ENCODE data around the gene WEE1.
"Not testable (repeated sequence)": the region's sequence is repeated elsewhere in the genome, so short reads cannot be mapped to it uniquely, and the experiment has no call there.

Gene WEE1

DNA sequence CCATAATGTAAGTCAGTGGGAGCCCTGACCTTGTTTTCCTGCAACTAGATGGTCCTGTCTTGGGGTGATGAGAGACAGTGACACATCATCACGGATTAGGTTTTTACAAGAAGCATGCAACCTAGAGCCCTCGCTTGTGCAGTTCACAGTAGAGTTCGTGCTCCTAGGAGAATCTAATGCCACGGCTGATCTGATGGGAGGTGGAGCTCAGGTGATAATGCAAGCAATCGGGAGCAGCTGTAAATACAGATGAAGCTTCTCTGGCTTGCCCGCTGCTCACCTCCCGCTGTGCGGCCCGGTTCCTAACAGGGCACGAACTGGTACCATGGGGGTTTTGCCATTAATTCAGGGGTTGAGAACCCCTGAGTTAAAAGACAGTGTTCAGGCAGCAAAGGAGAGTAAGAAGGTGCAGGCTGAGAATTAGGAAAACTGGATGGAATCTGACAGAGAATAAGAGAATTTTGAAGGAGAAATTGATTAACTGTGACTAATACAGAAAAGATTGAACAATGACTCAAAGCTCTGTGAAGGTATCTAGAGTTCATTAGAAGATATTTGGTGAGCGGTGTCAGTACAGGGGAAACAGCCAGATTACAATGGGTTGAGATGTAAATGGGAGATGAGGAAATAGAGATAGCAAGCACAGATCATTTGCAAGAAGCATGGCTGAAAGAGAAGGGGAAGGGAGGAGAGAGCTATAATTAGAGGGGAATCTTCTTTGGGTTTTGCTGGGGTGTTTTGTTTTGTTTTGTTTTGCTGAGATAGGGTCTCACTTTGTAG lies 21.0 kb downstream of the WEE1 start:
- Histone ChIP-seq H3K4me3 (no peak overlapping the region), H3K27ac (no peak overlapping the region), H3K9me3 (no peaks in the 10 kb centered on the region), H4K20me1 (0 out of 2 replicates have a peak, but pooled peaks cover 8% of the 10 kb centered on the region), H3K4me2 (no peak overlapping the region), H3K4me1 (no peaks in the 10 kb centered on the region; the same call in 1 of the 2 replicates), H3K9ac (no peak overlapping the region), H3K36me3 (peaks cover 14% of the 10 kb centered on the region), H3K27me3 (no peaks in the 10 kb centered on the region)
- no peak for TF ChIP-seq Cebpa-rat (IDR thresholded peaks at IDR 0.05)

DNA sequence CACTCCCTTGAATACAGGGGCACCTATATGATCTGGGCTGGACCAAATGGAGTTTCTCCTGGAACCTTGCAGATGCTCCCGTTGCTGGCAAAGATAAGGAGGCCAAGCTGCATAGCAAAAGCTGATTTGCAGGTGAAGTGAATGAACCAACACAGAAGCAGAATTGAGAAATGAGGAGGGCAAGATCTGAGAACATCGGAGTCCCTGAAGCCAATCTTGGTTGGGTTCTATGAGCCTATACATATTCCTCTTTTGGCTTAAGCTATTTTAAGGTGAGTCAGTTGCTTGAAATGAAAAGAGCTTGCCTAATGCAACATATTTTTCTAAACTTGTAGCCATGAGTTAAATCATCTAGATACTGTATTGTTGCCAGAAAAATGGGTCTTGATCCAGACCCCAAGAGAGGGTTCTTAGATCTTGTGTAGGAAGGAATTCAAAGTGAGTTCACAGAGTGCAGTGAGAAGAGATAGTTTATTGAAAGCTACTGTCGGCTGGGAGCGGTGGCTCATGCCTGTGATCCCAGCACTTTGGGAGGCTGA lies 23.5 kb downstream of the WEE1 start:
- no peak overlapping the region for H3K9ac ChIP-seq
- H3K4me2 ChIP-seq: no peak overlapping the region
- H3K4me1 ChIP-seq: peaks cover 22% of the 10 kb centered on the region
- H4K20me1 ChIP-seq: peaks cover 5% of the 10 kb centered on the region; the same call in 1 of the 2 replicates
- no peaks in the 10 kb centered on the region for H3K36me3 ChIP-seq
- no peaks in the 10 kb centered on the region for H3K27me3 ChIP-seq
- no peaks in the 10 kb centered on the region for H3K9me3 ChIP-seq
- H3K4me3 ChIP-seq: no peak overlapping the region
- no peak overlapping the region for H3K27ac ChIP-seq
- no peak for TF ChIP-seq Cebpa-rat (IDR thresholded peaks at IDR 0.05)

DNA sequence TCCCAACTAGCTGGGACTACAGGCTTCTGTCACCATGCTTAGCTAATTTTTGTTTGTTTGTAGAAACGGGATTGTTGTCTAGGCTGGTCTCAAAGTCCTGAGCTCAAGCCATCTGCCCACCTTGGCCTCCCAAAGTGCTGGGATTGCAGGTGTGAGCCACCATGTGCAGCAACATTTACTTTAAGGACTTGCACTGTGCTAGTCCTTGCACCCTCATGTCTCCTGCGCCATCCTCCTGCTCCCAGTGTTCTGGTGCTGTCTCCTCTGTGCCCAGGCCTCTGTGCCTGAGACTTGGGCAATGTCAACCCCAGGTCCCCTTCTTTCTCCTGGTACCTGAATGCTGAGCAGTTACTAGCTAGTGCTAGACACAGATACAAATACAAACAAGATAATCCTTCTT lies 26.7 kb downstream of the WEE1 start:
- H3K9ac ChIP-seq: no peak overlapping the region
- H3K36me3 ChIP-seq: no peaks in the 10 kb centered on the region
- peak overlapping the region; percentile 73 for H3K4me2 ChIP-seq
- no peak overlapping the region for H3K4me3 ChIP-seq
- peaks cover 14% of the 10 kb centered on the region; the same call in 1 of the 2 replicates for H4K20me1 ChIP-seq
- no peak overlapping the region for H3K27ac ChIP-seq
- no peaks in the 10 kb centered on the region for H3K9me3 ChIP-seq
- H3K4me1 ChIP-seq: peaks cover 31% of the 10 kb centered on the region
- TF ChIP-seq Cebpa-rat (IDR thresholded peaks at IDR 0.05): no peak
- peaks cover 7% of the 10 kb centered on the region; the same call in 1 of the 2 replicates for H3K27me3 ChIP-seq

DNA sequence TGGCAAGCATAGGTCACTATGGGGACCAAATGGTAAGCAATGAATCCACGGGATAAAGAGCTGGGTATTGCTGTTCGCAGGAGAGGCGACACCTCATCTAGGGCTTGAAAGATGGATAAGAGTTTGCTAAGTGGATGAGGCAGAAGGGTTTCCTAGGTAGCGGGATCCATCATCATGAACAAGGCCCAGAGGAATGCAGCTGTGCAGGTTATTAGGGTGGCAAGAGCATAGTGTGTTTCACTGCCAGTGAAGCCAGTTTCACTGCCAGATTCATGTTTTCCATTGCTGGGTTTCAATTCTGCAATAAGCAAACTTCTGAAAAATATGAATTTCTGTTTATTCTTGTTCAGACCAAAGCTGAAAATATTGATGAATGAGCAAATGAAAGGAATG lies 27.2 kb downstream of the WEE1 start:
- Histone ChIP-seq H3K36me3 (no peaks in the 10 kb centered on the region), H3K4me2 (peak overlapping the region; percentile 73), H3K27me3 (peaks cover 7% of the 10 kb centered on the region; the same call in 1 of the 2 replicates), H3K4me1 (peaks cover 31% of the 10 kb centered on the region), H3K9me3 (no peaks in the 10 kb centered on the region), H3K4me3 (peak overlapping the region; percentile 2; the same call in 1 of the 2 replicates), H3K9ac (no peak overlapping the region), H4K20me1 (peaks cover 14% of the 10 kb centered on the region; the same call in 1 of the 2 replicates), H3K27ac (peak overlapping the region; percentile 23; the same call in 1 of the 2 replicates)
- no peak for TF ChIP-seq Cebpa-rat (IDR thresholded peaks at IDR 0.05)

DNA sequence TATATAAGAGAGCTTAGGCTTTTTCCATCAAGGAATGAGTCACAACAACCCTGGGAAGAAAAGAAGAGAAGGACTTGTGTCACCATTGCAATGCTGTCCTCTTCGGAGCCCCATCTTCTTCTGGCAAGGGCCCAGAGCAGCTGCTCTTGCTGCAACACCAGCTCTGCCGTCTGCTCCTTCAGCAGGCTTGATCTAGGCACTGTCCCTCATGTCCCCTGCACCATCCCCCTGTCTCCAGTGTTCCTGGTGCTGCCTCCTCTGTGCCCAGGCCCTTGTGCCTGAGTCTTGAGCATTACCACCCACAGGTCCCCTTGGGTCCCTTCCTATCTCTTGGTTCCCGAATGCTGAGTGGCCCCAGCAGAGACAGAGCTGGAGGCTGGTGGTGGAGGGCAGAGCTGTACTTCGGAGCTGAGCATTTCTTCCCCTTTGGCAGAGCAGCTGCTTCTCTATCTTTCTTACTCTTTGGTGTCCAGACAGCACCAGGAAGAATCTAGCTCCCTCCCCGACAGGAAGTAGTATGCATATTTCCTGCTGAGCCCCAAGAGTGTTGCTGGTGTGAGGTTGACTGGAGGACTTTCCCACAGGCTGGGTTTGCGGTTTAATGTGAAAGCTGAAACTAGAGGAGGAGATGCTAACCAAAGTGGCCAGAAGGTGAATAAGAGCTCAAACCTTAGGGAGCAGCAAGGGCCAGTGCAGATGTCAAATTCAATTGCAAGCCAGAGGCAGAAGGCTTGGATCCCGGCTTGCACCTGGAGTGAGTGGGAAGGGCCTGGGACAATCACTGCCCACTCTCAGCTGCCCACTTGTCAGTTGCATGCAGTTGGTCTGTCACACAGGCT lies 27.8 kb downstream of the WEE1 start:
- no peak overlapping the region for H3K9ac ChIP-seq
- peak overlapping the region; percentile 30; the same call in 1 of the 2 replicates for H3K4me3 ChIP-seq
- peaks cover 31% of the 10 kb centered on the region for H3K4me1 ChIP-seq
- H3K27ac ChIP-seq: peak overlapping the region; percentile 23
- H3K9me3 ChIP-seq: no peaks in the 10 kb centered on the region
- TF ChIP-seq Cebpa-rat (IDR thresholded peaks at IDR 0.05): no peak
- no peaks in the 10 kb centered on the region for H3K36me3 ChIP-seq
- H3K4me2 ChIP-seq: peak overlapping the region; percentile 73
- H4K20me1 ChIP-seq: peaks cover 14% of the 10 kb centered on the region; the same call in 1 of the 2 replicates
- H3K27me3 ChIP-seq: peaks cover 7% of the 10 kb centered on the region; the same call in 1 of the 2 replicates

DNA sequence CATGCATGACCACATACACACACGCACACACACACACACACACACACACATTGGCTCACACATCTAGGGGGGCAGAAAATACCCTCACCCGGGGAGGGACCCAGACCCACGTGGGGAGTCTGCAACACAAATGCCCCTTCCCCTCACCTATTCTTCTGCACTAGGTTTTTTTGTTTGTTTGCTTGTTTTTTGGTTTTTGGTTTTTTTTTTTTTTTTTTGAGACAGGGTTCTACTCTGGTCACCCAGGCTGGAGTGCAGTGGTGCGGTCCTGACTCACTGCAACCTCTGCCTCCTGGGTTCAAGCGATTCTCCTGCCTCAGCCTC lies 28.4 kb downstream of the WEE1 start:
- Histone ChIP-seq H3K4me1 (peaks cover 31% of the 10 kb centered on the region), H3K9me3 (no peaks in the 10 kb centered on the region), H3K4me2 (peak overlapping the region; percentile 73), H3K27me3 (peaks cover 7% of the 10 kb centered on the region; the same call in 1 of the 2 replicates), H3K4me3 (peak overlapping the region; percentile 30; the same call in 1 of the 2 replicates), H3K36me3 (no peaks in the 10 kb centered on the region), H3K27ac (no peak overlapping the region), H3K9ac (no peak overlapping the region), H4K20me1 (peaks cover 14% of the 10 kb centered on the region; the same call in 1 of the 2 replicates)
- TF ChIP-seq Cebpa-rat (IDR thresholded peaks at IDR 0.05): no peak

DNA sequence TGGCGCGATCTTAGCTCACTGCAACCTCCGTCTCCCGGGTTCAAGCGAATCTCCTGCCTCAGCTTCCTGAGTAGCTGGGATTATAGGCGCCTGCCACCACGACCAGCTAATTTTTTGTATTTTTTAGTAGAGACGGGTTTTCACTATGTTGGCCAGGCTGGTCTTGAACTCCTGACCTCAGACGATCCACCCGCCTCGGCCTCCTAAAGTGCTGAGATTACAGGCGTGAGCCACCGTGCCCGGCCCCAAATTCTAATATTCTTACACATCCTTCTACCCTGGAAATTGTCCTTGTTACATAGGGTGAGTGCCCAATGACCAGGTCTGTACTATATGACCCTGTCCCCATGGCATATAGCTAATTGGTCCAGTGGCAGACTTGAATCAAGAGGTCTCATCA lies 29.7 kb downstream of the WEE1 start:
- H3K9me3 ChIP-seq, H3K4me2 ChIP-seq, H3K4me3 ChIP-seq, H3K36me3 ChIP-seq, H3K27ac ChIP-seq, H3K27me3 ChIP-seq, H3K9ac ChIP-seq: not testable (repeated sequence)
- peaks cover 31% of the 10 kb centered on the region for H3K4me1 ChIP-seq
- peaks cover 14% of the 10 kb centered on the region; the same call in 1 of the 2 replicates for H4K20me1 ChIP-seq

DNA sequence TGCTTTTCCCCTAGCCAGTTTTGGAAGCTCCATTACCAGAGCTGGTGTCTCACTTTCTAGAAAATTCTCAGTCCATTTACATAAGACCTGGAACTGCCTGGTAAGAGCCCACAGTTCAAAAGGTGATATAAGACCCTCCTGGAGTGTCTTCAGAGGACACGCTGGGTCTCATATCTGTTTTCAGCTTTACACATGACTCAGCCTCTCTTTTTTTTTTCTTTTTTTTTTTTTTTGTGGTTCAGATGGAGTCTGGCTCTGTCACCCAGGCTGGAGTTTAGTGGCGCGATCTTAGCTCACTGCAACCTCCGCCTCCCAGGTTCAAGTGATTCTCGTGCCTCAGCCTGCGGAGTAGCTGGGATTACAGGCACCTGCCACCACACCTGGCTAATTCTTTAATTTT lies 30.7 kb downstream of the WEE1 start:
- Histone ChIP-seq H3K9ac (no peak overlapping the region), H3K4me3 (no peak overlapping the region), H3K36me3 (no peaks in the 10 kb centered on the region), H3K27me3 (peaks cover 7% of the 10 kb centered on the region; the same call in 1 of the 2 replicates), H3K9me3 (no peaks in the 10 kb centered on the region), H3K27ac (no peak overlapping the region), H3K4me2 (no peak overlapping the region), H3K4me1 (peaks cover 31% of the 10 kb centered on the region), H4K20me1 (peaks cover 14% of the 10 kb centered on the region; the same call in 1 of the 2 replicates)
- no peak for TF ChIP-seq Cebpa-rat (IDR thresholded peaks at IDR 0.05)

DNA sequence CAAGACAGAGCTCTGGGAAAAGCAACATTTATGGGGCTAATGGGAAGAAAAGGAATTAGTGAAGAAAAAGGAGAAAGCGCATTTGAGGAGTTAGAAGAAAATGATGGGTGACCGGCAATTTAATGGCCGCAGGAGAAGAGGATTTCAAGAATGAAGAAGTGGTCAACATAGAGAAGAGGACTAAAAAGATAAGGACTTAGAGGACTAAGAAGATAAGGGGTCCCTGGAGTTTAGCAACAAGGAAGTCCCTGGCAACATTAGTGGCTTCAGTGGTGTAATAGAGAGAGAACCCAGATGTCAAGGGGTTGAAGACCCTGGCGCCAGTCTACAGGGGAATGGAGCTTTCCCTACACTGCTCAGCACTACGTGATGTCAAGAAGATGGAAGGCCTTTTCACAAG lies 32.3 kb downstream of the WEE1 start:
- H3K27ac ChIP-seq: no peak overlapping the region
- H3K9ac ChIP-seq: no peak overlapping the region
- TF ChIP-seq Cebpa-rat (IDR thresholded peaks at IDR 0.05): no peak
- H3K36me3 ChIP-seq: no peaks in the 10 kb centered on the region
- H3K27me3 ChIP-seq: peaks cover 7% of the 10 kb centered on the region; the same call in 1 of the 2 replicates
- H4K20me1 ChIP-seq: peaks cover 14% of the 10 kb centered on the region; the same call in 1 of the 2 replicates
- no peak overlapping the region for H3K4me3 ChIP-seq
- H3K9me3 ChIP-seq: no peaks in the 10 kb centered on the region
- no peak overlapping the region for H3K4me2 ChIP-seq
- peaks cover 22% of the 10 kb centered on the region for H3K4me1 ChIP-seq

Measured in BLaER1 (cell line).